Measurements from ENCODE around the gene PLEKHJ1.
"Not testable (repeated sequence)": the region's sequence is repeated elsewhere in the genome, so short reads cannot be mapped to it uniquely, and the experiment has no call there.

The PLEKHJ1 gene

GRCh38 chr19:2200624-2201294 lies 35.4 kb downstream of the PLEKHJ1 start:
- not testable (repeated sequence) for DNase-seq (ENCODE audit: low read depth in 1 of 2, low spot score in 1 of 2)

- DNase-seq (ENCODE audit: low read depth in 1 of 2, low spot score in 1 of 2), result no peak
Measured at GRCh38 chr19:2199861-2200623, 36.1 kb downstream of the PLEKHJ1 start.

GRCh38 chr19:2199215-2199614 lies 36.9 kb downstream of the PLEKHJ1 start:
- no peak for DNase-seq (ENCODE audit: low read depth in 1 of 2, low spot score in 1 of 2)

- no peak for DNase-seq (ENCODE audit: low read depth in 1 of 2, low spot score in 1 of 2)
Measured at GRCh38 chr19:2198317-2198716, 37.8 kb downstream of the PLEKHJ1 start.

GRCh38 chr19:2197270-2197669 lies 38.9 kb downstream of the PLEKHJ1 start:
- no peak for DNase-seq (ENCODE audit: low read depth in 1 of 2, low spot score in 1 of 2)

- no peak for DNase-seq (ENCODE audit: low read depth in 1 of 2, low spot score in 1 of 2)
Measured at GRCh38 chr19:2195914-2196313, 40.2 kb downstream of the PLEKHJ1 start.

GRCh38 chr19:2195361-2195760 lies 40.8 kb downstream of the PLEKHJ1 start:
- DNase-seq (ENCODE audit: low read depth in 1 of 2, low spot score in 1 of 2), result no peak

GRCh38 chr19:2194513-2195078 lies 41.5 kb downstream of the PLEKHJ1 start:
- no peak for DNase-seq (ENCODE audit: low read depth in 1 of 2, low spot score in 1 of 2)

GRCh38 chr19:2193807-2194206 lies 42.3 kb downstream of the PLEKHJ1 start:
- no peak for DNase-seq (ENCODE audit: low read depth in 1 of 2, low spot score in 1 of 2)

GRCh38 chr19:2192862-2193261 lies 43.3 kb downstream of the PLEKHJ1 start:
- DNase-seq (ENCODE audit: low read depth in 1 of 2, low spot score in 1 of 2), result no peak

- no peak for DNase-seq (ENCODE audit: low read depth in 1 of 2, low spot score in 1 of 2)
Measured at GRCh38 chr19:2191456-2192310, 44.4 kb downstream of the PLEKHJ1 start.

- DNase-seq (ENCODE audit: low read depth in 1 of 2, low spot score in 1 of 2), result no peak
Measured at GRCh38 chr19:2190848-2191455, 45.2 kb downstream of the PLEKHJ1 start.

GRCh38 chr19:2189880-2190279 lies 46.2 kb downstream of the PLEKHJ1 start:
- DNase-seq (ENCODE audit: low read depth in 1 of 2, low spot score in 1 of 2), result no peak

GRCh38 chr19:2188708-2189385 lies 47.3 kb downstream of the PLEKHJ1 start:
- no peak for DNase-seq (ENCODE audit: low read depth in 1 of 2, low spot score in 1 of 2)

- DNase-seq (ENCODE audit: low read depth in 1 of 2, low spot score in 1 of 2), result no peak
Measured at GRCh38 chr19:2187159-2187558, 49.0 kb downstream of the PLEKHJ1 start.

- DNase-seq (ENCODE audit: low read depth in 1 of 2, low spot score in 1 of 2), result no peak
Measured at GRCh38 chr19:2186071-2186846, 49.9 kb downstream of the PLEKHJ1 start.

GRCh38 chr19:2185734-2186070 lies 50.4 kb downstream of the PLEKHJ1 start:
- DNase-seq (ENCODE audit: low read depth in 1 of 2, low spot score in 1 of 2), result no peak

GRCh38 chr19:2184422-2184975 lies 51.6 kb downstream of the PLEKHJ1 start:
- DNase-seq (ENCODE audit: low read depth in 1 of 2, low spot score in 1 of 2), result no peak
